CD4-positive, alpha-beta T cell treated with Interleukin-4 for 1 hour (primary cell): ENCODE results near the gene MCF2L.
"Not testable (repeated sequence)": the region's sequence is repeated elsewhere in the genome, so short reads cannot be mapped to it uniquely, and the experiment has no call there.

ENCODE experiments used
- DNase-seq, 2 donors: peaks; one replicate each; pipeline ENCODE4 v3.0.0-alpha.2; 2020 to 2022

MCF2L gene

DNA sequence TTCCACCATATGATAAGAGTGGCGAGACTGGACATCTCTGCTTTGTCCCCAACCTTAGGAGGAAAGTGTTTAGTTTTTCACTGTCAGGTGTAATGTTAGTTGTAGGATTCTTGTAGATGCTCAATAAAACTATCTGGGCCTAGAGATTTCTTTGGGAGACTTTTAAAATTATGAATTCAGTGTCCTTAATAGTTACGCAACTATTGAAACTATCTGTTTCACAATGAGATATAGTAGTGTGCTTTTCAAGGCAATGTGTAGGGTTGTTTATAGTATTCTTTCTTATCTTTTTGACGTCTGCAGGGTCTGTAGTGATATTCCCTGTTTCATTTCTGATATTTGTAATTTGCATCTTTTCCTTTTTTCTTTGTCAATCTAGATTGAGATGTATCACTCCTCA, 103.4 kb downstream of the MCF2L start:
- DNase-seq, result no peak

GRCh38 chr13:113073942-113074341, 104.9 kb downstream of the MCF2L start:
- DNase-seq, result no peak

- DNase-seq, result no peak
These were observed 105.4 kb downstream of the MCF2L start for GRCh38 chr13:113074401-113074800.

GRCh38 chr13:113074876-113075275, 105.9 kb downstream of the MCF2L start:
- DNase-seq, result no peak

- DNase-seq, result no peak
These were observed 106.7 kb downstream of the MCF2L start for GRCh38 chr13:113075711-113076110.

DNA sequence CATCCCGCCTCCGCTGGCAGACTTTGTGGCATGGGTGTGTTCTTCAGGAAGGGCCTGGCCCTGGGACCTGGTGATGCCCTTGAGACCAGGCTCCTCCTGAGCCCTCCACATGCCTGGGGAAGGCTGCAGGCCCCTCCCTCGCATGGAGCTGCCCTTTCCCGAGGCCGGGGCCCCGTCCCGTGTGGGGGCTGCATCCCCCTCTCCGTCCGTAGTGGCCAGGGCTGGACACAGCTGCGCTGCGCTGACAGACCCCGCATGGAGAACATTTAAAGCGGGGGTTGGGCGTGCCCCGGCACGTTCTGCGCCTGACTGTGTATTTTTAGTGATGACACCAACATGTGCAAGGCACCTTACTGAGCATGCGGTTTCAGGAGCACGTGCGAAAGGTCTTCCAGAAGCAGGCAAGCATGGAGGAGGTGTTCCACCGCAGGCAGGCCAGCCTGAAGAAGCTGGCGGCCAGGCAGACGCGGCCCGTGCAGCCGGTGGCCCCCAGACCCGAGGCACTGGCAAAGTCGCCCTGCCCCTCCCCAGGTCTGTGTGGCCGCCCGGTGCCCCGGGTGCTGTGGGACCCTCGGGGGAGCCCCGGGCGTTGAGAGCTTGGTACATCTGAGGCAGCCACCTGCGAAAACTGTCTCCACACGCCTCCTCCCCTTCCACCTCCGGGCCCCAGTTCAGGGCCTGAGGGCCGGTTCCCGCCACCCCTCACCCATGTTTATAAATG, 107.8 kb downstream of the MCF2L start:
- DNase-seq, result no peak

GRCh38 chr13:113077566-113077952, 108.5 kb downstream of the MCF2L start:
- DNase-seq, result no peak

DNA sequence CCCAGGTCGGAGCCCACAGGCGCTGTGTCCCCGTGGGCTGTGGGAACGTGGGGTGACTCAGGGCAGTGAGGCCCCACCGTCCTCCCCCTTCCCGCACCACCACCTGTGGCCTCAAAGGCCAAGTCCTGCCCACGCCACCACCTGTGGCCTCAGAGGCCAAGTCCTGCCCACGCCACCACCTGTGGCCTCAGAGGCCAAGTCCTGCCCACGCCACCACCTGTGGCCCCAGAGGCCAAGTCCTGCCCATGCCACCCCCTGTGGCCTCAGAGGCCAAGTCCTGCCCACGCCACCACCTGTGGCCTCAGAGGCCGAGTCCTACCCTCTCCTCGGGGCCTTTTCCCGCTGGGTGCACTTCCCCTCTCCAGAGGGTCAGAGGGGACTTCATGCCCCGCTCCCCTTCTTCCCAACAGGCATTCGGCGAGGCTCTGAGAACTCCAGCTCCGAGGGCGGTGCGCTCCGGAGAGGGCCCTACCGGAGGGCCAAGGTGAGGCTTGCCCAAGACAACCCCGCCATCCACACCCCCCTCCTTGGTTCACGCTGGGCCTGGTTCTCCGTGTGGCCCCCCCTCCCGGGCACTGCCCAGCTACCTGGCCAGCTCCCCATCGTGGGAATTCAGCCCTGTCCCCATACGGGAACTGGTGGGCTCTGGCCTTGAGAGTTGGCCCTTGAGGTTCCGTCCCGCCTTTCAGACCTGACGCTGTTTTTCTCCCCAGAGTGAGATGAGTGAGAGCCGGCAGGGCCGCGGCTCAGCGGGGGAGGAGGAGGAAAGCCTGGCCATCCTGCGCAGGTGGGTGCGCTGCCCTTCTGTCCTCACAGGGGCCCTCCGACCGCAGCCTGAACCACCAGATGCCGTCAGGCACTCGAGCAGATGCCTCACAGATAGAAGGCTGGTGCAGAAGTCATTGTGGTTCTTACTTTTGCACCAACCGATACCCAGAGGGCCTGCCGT, 109.2 kb downstream of the MCF2L start:
- no peak for DNase-seq

- no peak for DNase-seq
These were observed 110.1 kb downstream of the MCF2L start for GRCh38 chr13:113078902-113079780.

GRCh38 chr13:113079781-113080080, 110.7 kb downstream of the MCF2L start:
- not testable (repeated sequence) for DNase-seq

- no peak for DNase-seq
These were observed 111.4 kb downstream of the MCF2L start for GRCh38 chr13:113080361-113080831.

DNA sequence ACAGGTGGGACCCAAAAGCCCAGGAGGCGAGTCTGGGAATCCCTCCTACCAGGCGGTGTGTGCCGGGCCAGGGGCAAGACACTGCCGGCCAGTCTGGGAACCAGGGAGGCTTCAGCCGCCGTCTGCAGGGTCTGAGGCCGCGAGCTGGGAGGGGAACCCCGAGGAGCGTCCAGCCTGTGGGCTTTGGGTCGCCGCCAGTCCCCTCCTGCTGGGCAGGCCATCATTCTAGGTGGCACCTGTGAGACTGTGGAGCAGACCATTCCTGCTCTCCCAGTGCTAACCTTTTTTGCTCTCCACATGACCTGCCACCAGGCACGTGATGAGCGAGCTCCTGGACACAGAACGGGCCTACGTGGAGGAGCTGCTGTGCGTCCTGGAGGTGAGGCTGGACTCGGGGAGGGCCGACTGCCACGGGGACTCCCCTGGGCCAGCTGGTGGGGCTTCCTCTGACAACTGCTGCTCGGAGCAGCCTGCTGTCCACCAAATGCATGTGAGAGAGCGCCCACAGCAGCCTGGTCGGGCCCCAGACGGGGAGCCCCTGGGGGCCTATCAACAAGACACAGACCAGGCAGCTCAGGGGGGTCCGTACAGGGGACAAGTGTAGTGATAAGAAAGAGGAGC, 112.0 kb downstream of the MCF2L start:
- no peak for DNase-seq

DNA sequence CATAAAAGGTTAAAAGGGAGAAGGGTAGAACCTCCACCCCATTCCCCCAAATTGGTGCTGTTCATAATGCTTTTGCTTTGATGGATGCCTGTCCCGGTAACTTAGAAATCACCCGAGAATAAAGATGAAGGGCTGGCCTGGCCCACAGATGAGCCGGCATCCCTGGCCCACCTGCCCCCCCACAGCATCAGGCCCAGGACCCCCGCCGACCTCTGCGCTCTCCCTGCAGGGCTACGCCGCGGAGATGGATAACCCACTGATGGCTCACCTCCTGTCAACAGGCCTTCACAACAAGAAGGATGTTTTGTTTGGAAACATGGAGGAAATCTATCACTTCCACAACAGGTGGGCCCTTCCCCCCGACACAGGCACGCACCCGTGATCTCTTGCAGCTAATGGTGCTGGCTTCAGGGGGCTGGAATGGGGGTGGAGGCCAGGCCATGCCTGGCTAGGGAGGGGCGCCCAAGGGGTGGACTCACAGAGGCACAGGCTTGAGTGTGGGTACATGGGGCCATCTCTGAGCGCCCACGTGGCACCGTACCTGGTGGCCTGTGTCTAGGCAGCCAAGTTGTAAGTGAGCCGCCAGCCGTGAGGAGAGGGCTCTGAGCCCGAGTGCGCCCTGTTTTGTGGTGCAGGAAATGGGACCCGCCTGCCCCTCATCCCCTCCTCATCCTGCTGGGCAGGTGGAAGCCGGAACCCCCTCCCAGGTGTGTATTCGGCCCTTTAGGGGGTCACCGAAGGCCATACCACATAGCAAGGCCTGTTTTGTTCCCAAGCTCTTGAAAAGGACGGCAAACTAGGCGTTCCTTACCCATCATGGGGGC, 113.4 kb downstream of the MCF2L start:
- DNase-seq, result no peak

GRCh38 chr13:113083022-113083373, 114.0 kb downstream of the MCF2L start:
- no peak for DNase-seq

DNA sequence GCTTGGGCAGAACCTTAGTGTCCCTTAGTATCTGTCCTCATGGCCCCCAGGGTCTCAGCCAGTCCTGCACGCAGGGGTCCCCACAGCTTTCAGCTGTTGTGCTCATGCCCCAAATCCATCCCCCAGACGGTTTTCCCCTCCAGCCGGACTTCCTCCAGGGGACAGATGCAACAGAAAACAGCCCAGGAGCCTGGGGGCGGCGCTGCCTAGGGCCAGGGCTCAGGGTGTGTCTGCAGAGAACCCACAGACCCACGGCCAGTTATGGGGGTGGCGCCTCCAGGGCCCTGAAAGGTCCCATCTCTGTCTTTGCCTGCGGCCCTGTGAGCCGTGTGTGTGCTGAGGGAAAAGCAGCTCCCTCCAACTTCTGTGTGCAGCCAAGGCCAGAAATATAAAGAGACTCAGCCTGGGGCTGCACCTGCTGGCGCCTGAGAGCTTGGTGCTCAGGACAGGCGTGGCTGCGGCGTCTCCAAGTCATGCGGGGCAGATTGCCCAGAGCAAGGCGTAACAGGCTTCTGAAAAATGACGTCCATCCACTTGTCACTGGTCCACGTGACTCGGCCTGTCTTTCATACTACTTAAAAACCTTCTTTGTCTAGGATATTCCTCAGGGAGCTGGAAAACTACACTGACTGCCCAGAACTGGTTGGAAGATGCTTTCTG, 114.5 kb downstream of the MCF2L start:
- DNase-seq, result no peak

DNA sequence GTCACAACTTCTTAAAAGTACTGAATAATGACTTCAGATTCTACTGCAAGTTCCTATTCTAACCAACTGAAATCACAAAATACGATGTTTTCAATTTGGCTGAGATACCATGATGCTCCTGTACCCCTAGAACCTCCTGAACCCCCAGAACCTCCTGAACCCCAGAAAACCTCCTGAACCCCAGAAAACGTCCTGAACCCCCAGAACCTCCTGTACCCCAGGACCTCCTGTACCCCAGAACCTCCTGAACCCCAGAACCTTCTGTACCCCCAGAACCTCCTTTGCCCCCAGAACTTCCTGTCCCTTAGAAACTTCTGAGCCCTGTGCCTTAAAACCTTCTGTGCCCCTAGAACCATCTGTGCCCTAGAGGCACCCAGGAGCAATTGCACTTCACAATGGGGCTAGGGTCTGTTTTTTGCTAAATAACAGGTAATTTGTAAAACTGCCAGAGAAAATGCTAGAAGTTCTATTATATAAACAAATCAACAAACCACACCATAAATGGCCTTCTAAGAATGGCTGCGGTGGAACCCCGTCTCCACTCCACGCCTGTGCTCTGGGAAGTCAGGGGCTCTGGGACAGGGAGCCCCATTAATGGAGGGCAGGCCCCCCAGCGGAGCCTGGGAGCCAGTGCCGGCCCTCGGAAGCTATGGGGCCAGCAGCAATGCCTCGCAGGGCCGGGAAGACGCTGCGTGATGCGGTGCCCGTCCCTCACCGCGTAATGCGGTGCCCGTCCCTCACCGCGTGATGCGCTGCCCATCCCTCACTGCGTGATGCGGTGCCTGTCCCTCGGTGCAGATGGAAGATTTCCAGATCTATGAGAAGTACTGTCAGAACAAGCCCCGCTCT, 115.3 kb downstream of the MCF2L start:
- DNase-seq, result no peak

DNA sequence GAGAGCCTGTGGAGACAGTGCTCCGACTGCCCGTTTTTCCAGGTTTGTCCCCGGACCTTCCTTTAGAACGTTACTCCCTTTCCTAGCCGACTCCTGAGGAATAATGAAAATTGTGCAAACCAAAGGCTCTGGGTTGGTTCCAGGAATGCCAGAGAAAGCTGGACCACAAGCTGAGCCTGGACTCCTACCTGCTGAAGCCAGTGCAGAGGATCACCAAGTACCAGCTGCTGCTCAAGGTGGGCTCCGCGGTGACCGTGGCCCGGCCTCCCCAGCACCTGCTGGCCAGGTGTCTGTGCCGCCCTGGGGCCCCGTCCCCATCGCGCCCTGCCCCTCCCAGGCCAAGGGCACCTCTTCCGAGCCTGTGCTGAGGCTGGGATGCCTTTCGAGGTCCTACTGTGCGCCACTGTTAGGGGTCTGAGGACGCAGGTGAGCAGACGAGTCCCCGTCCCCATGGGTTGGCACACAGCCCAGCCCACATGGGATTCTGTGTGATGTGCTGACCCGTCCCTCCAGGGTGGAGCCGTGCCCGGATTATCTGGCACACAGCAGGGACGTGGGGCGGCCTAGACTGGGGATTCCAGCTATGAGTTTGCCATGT, 116.0 kb downstream of the MCF2L start:
- DNase-seq, result no peak

- DNase-seq, result no peak
These were observed 117.2 kb downstream of the MCF2L start for GRCh38 chr13:113086031-113086750.
